ENCODE data around the gene GHRHR.

GHRHR gene

DNA sequence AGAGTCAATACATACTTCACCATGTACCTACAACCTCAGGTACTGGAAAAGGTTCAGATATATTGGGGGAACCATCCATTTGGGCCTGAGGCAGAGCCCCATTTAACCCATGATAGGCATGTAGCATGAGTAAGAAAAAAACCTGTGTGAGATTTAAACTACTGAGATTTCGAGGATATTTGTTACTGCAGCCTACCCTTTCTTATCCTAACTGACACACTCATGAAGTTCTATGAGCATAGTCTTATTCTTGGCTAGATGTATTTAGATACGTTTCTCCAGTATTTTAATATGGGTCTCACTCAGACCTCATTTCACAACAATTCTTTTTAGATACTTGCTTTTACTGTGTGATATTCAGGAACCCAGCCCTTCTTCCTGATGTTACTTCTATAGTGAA is 39.3 kb downstream of the GHRHR start:
- no peak for DNase-seq (ENCODE audit: low read depth in 1 of 2, low spot score in 1 of 2)

DNA sequence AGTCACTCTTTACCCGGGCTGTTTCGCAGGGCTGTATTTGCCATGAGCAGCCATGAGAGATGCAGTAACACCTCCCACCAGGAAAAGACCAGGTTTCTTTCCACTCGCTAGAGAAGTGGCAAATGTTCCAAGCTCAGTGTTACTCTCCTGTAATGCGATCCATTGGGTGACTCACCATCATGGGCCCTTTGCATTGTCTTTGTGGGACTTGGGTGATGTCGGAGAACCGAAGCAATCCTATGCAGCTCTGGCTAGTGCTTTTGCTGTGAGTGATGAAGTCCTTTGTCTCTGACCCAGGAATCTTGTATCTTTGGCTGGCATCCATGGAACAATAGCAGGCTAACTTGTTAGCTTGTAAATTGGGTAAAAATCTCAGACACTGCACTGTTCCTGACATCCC is 40.0 kb downstream of the GHRHR start:
- no peak for DNase-seq (ENCODE audit: low read depth in 1 of 2, low spot score in 1 of 2)

DNA sequence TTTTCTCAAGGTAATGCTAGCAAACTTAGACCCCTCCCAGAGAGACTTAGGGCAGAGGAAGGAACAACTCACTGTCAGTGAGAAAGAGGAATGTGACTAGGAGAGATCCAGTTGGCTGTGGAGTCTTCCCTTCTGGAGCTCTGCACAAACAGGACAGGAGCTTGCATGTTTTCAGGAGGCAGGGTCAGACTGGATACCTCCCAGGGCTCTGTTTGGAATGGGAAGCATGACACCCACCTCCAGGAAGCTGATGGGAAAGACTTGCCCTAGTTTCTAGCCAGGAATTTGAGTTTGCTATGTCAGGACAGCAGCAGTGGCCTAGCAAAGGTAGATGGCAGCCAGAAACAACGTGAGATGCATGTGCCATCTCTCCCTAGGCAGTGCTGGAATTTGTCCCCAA is 40.6 kb downstream of the GHRHR start:
- DNase-seq (ENCODE audit: low read depth in 1 of 2, low spot score in 1 of 2): no peak

DNA sequence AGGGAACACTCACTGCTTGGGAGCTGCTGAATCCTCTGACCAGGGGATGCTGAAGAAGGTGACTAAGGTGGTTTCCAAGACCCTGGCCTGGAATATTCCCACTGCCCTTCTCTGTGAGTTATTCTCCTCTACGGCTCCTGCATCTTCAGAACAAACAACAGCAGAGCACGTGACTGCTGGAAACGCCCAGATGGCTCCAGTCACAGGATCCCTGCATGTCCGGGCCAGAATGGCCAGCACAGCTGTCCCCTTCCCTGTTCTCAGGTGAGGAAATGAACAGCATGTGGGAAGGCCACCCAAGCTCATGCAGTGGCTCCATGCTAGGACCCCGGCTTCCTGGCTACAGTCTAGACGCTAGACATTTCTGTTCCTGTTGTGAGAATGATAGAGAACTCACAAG is 43.1 kb downstream of the GHRHR start:
- no peak for DNase-seq (ENCODE audit: low read depth in 1 of 2, low spot score in 1 of 2)

DNA sequence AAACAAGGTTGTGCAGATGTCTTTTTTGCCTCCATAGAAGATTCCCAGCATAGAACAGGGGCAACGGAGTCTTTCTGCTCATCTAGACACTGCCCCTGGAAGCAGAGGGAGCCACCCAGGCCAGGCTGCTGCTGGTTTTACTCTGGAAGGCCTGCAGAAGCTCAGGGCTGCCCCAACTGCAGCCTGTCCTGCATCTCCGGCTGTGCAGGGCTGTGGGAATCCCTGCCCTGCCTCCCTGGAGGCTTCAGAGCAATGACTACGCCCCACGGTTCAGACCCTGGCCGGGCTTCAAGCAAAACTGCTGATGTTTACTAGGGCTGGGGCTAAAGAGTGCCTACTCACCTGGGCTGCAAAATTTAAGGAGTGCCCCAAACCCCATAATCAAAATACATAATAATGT is 43.9 kb downstream of the GHRHR start:
- DNase-seq (ENCODE audit: low read depth in 1 of 2, low spot score in 1 of 2): no peak

DNA sequence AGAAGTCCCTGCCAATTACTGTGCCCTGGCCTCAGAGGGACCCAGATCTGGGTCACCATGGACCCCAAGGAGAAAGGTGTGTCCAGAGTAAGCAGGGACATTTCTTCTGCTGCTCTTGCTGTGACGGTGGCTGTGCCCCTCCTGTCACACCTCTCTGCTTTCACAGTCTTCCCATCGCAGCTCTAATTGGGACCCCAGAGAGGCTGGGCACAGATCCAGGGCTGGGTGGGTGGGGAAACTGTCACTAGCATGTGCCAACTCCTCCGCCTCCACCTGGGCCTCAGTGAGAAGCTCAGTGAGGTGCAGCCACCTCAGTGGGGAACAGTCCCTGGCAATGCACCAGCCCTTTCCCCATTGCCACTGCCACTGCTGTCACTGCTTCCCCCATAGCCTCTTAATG is 51.1 kb downstream of the GHRHR start:
- no peak for DNase-seq (ENCODE audit: low read depth in 1 of 2, low spot score in 1 of 2)

DNA sequence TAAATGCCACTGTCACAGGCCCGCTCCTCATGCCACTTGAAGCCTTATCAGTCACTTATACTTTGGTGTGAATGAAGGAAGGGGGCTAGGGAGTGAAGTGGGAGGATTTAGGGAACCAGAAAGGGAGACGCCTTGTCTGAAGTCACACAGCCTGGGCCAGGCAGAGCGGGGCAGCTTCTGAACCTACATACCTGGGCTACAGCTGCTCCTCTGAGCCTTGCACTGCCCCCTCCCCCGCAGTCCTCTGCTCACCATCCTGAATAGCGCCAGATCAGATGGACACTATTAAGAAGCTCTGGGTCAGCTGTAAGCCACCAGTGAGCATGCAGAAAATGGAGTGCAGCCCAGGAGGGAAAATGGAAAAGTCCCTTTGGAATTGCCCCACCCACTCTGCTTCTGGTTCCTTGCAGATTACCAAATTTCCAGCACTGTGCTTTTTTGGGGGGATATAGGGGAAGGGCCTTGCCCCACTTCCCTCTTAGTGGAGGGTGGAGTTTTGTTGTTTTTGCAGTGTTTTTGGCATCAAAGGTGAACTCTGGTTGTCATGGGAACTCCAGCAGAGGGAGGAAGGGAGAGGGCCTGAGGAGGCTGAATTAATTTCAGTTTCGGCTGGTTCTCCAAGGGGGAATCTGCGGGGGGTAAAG is 53.4 kb downstream of the GHRHR start:
- no peak for DNase-seq (ENCODE audit: low read depth in 1 of 2, low spot score in 1 of 2)

DNA sequence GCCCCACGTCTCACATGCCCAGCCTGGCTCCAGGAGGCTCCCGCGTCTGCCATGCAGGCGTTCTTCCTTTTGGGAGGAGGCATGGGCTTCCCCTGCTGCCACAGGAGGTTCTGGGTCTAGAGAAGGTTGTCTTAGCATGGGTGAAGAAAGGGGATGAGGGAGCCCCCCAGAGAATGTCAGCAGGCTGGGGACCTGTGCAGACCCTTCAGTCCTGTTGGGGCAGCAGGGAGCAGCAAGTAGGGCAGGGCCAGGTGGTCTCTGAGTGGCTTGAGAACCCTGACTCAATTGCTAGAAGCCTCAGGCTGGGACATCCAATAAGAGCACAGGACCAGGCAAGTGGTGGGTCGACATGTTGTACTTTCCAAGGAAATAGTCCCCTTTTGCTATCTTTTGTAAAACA is 54.0 kb downstream of the GHRHR start:
- DNase-seq (ENCODE audit: low read depth in 1 of 2, low spot score in 1 of 2): no peak

DNA sequence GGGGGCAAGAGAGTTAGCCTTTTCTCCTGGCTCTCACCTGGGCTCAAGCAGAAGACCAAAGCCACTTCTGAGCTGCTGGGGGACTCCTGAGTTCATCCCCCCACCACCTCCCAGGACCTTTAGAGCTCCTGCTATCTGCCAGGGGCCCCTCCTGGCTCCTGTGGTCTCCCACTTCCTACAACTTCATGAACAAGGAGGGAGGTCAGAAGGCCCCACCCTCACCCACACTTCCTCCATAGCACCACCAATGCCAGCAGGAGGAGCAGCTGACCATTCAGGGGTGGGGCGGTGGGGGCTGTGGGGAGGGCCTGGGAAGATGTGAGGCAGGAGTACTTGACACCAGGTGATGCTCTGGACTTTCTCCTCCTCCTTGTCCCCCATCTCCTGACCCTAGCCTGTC is 55.8 kb downstream of the GHRHR start:
- no peak for DNase-seq (ENCODE audit: low read depth in 1 of 2, low spot score in 1 of 2)

DNA sequence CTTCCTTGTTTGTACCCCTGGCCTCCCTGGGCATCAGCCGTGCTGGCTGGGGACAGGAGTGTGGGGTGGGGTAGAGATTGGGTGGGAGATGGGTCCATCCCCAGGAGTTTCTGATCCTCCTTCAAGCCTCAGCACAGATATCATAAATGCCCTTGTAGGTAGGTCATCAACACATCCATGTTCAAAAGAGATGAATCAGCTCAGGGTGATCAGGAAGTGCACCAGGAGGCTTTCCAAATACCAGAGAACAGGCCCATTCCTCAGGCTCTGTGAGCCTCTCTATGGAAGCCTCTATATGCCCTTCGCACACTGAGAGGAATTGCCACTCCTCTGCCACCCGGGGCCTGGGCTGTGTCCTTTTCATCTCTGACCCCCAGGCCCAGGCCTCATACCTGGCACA is 56.4 kb downstream of the GHRHR start:
- no peak for DNase-seq (ENCODE audit: low read depth in 1 of 2, low spot score in 1 of 2)

DNA sequence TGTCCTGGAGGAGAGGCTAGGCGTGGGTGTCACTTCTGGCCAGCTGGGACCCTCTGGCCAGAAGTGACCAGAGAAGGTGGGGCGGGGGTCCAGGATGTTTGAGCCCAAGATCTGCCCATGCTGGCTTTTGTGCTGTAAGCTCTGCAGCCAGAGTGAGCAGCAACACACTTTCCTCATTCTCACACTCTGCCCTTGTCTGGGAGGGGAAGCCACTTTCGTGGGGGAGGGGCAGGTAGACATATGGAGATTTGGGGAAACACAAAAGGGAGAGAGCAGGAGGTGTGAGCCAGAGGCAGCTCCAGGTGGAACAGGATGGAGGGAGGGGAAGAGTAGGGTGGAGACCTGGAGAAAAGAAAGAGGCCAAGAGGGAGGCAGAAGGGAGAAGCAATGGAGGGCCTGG is 56.9 kb downstream of the GHRHR start:
- DNase-seq (ENCODE audit: low read depth in 1 of 2, low spot score in 1 of 2): no peak

DNA sequence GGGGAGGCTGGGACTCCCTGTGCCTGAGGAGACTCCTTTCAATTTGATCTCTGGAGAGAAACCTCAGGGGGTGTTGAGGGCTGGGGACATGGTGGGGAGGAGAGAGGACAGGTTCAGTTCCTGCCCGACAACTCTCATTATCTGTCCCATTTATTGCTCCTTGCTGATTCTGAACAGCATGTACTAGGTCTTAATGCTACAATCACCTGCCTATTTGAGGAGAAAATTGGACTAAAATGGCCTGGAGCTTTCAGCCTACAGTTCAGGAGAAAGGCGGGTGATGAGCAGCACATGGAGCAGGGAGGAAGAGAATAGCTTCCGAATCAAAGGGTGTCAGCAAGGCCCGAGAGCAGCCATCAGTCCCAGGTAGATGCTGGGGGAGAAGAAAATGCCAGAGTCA is 58.4 kb downstream of the GHRHR start:
- DNase-seq (ENCODE audit: low read depth in 1 of 2, low spot score in 1 of 2): no peak

DNA sequence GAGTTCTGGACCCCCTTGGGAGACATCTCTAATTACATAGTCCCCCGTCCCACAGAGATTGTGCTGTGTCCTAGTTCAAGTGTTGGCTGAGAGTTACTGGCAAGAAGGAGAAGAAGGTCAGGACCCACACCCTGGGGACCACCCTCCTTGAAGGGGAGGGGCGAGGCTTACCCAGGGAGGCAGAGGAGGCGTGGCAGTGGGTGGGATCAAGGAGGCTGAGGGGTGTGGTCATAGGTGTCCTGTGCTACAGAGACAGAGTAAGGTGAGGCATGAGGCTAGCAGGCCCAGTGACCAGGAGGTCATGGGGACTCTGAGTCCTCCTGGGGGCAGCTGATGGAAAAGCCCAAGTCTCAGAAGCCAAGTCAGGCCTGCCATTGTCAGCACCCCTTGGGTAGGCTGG is 59.0 kb downstream of the GHRHR start:
- DNase-seq (ENCODE audit: low read depth in 1 of 2, low spot score in 1 of 2): no peak

DNA sequence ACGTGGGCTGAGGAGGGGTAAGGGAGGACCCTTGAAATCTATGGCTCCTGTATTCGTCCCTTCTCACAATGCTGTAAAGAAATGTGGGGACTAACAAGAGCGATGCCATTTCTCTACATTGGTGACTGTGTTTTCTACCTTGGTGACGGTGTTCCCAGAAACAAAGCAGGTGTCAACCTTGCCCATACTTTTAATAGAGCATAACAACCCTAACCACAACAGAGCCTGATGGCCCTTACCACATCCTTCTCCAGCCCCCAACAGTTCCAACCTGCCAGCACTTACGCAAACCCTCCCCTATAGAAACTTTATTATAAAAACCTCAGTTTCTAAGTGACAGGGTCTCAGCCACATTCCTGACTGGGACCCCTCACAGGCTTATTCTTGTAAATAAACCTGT is 60.1 kb downstream of the GHRHR start:
- DNase-seq (ENCODE audit: low read depth in 1 of 2, low spot score in 1 of 2): no peak

DNA sequence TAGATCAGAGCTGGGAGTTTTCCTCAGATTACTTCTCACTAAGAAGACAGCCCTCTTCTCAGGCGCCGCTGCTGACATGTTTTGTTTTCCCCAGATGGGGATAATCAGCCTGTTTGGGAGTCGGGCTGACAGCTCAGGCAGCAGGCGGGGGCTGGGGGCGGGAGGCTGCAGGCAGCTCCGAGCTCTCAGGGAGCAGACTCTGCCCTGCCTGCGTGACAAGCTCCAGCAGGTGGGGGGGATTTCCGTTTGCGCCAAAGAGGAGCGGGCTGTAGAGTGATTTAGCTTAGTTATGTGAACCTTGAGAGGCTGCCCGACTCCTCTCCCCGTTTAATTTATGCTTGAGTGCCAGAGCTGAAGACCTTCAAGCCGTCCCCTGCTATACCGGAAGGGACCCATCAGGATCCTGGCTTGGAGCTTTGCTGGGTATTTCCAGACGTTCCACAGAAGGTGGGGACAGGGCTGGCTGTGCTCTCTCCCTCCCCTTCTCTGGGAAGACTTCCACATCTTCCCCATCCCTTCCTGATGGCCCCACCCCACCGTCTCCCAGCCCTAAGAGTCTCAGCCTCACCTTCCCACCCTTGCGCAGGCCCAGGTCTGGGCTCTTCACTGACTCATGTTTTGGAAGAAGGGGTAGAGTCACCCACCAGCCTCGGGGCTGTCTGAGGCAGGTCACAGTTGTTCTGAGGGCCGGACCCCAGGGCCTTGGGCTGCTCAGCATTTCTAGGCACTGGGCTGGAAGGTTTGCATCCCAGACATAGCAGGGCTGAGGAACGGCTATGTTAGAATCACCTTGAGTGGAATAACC is 63.6 kb downstream of the GHRHR start:
- no peak for DNase-seq (ENCODE audit: low read depth in 1 of 2, low spot score in 1 of 2)

DNA sequence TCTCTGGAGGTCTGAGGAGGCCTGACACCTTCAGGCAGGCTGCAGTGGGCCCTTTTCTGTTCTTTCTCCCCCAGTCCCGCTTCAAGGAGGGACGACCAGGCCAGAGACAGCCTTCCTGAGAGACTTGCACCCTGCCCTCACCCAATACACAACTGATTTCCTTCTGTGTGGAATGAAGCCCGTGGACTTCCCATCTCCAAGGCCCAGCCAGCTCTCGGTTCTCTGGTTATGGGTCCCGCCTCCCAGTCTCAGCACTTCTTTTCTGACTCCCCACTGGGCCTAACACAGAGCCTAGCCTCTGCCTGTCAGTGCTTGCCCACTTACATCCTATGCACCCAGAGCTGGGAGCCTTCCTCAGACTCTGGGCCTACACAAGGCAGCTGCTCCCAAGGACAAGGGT is 64.3 kb downstream of the GHRHR start:
- DNase-seq (ENCODE audit: low read depth in 1 of 2, low spot score in 1 of 2): no peak

DNA sequence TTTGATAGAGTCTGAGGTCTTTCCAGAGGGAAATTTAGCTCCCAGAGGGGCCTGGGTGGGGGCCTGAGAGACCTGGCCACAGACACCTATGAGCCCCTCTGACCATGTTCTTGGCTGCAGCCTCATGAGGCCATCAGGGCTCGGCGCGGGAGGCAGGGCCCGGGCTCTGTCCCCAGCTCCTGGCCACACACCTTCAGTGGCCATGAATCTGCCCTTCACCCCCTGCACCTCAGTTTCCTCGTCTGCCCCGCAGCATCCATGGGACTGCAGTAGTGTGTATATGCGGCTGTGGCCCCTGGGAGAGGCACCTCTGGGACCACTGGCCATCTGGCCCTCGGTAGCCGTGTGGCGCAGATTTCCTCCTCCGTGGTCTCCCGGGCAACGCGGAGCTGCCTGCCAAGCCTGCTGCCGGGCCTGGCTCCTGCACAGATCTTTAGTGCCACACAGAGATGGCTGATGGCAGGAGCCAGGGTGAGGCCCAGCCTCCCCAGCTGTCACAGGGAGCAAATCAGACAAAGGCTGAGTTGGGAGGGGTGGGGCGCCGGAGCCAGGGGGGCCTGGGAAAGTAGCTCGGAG is 64.8 kb downstream of the GHRHR start:
- DNase-seq (ENCODE audit: low read depth in 1 of 2, low spot score in 1 of 2): no peak

Data from activated T-helper 1 cell treated with anti-CD3 and anti-CD28 coated beads, Interleukin-2, amount 50 U/mL, for 16 hours (primary cell).